SIG-M5 treated with dmso at 0.1 percent for 504 hours (cell line): Measurements from ENCODE around the gene MACROD2.
A peak's percentile ranks its signal among the peaks of the same experiment; 100 is the strongest.

Experiments used
- DNase-seq: peaks from one replicate; lab custom pipeline; 2025; ENCODE audit not compliant: unreplicated experiment; lab: John Stamatoyannopoulos, UW

The MACROD2 gene

GRCh38 chr20:15232243-15232642 lies 1236.9 kb downstream of the MACROD2 start:
- no peak for DNase-seq

- DNase-seq, result no peak
These were observed 1240.3 kb downstream of the MACROD2 start for GRCh38 chr20:15235471-15236198.

- DNase-seq, result peak; percentile 4
These were observed 1241.5 kb downstream of the MACROD2 start for GRCh38 chr20:15236812-15237211.

- no peak for DNase-seq
These were observed 1244.4 kb downstream of the MACROD2 start for GRCh38 chr20:15239542-15240206.

GRCh38 chr20:15240801-15241200 lies 1245.5 kb downstream of the MACROD2 start:
- DNase-seq, result no peak

- DNase-seq, result no peak
These were observed 1246.4 kb downstream of the MACROD2 start for GRCh38 chr20:15241681-15242080.

- DNase-seq, result no peak
These were observed 1247.5 kb downstream of the MACROD2 start for GRCh38 chr20:15242773-15243172.

GRCh38 chr20:15245896-15246295 lies 1250.6 kb downstream of the MACROD2 start:
- DNase-seq, result no peak

- DNase-seq, result no peak
These were observed 1253.5 kb downstream of the MACROD2 start for GRCh38 chr20:15248618-15249395.

- no peak for DNase-seq
These were observed 1255.9 kb downstream of the MACROD2 start for GRCh38 chr20:15251171-15251570.

- DNase-seq, result no peak
These were observed 1257.0 kb downstream of the MACROD2 start for GRCh38 chr20:15252304-15252703.

GRCh38 chr20:15253431-15253830 lies 1258.1 kb downstream of the MACROD2 start:
- DNase-seq, result no peak

GRCh38 chr20:15256676-15257568 lies 1261.6 kb downstream of the MACROD2 start:
- DNase-seq, result no peak

GRCh38 chr20:15257569-15257870 lies 1262.2 kb downstream of the MACROD2 start:
- DNase-seq, result no peak

- DNase-seq, result no peak
These were observed 1270.4 kb downstream of the MACROD2 start for GRCh38 chr20:15265581-15266309.

GRCh38 chr20:15267935-15268334 lies 1272.6 kb downstream of the MACROD2 start:
- DNase-seq, result no peak

GRCh38 chr20:15278041-15278440 lies 1282.7 kb downstream of the MACROD2 start:
- no peak for DNase-seq

GRCh38 chr20:15287329-15287728 lies 1292.0 kb downstream of the MACROD2 start:
- no peak for DNase-seq

- no peak for DNase-seq
These were observed 1292.8 kb downstream of the MACROD2 start for GRCh38 chr20:15288106-15288505.

- no peak for DNase-seq
These were observed 1294.0 kb downstream of the MACROD2 start for GRCh38 chr20:15289337-15289736.
